Renal cortical epithelial cell (primary cell): ENCODE measurements around the gene RNF126. TPM values are rescaled to one million over a fixed set of nuclear protein-coding genes. Genes with fewer than 3 reads are reported as not detected.
"Not testable (repeated sequence)": the region's sequence is repeated elsewhere in the genome, so short reads cannot be mapped to it uniquely, and the experiment has no call there.

Source experiments
- DNase-seq: peaks from one replicate; pipeline ENCODE4 v3.0.0-alpha.2; 2011; ENCODE audit warnings: low read depth
- total RNA-seq: library from RNA; depleted of rRNA; stranded (reverse); fragments of >200 nt; gene quantifications from 2 replicates; pipeline ENCODE4 v1.2.3, GENCODE V29; 2014

The RNF126 gene
- total RNA-seq, 1 donor from 2014 or later: 23.4 TPM

- no peak for DNase-seq
Measured at GRCh38 chr19:613732-614567, 49.1 kb downstream of the RNF126 start.

- no peak for DNase-seq
Measured at GRCh38 chr19:612941-613340, 50.1 kb downstream of the RNF126 start.

DNA sequence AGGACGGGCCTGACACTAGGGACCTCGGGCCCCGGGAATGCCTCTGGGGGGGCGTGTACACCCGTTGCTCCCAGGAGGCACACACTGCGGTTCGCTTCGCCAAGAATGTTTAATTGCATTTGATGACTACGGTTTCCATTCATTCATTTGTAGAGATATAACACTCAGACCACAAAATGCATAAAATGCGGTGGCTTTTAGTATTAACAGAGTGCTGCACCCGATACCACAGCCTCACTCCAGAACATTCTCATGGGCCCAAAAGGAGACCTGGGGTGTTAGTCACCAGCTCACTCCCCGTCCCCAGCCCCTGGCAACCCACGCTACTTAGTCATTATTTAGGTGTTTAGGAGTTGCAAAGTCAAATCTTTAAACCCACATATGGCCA lies 51.5 kb downstream of the RNF126 start:
- peak; percentile 95 for DNase-seq

- peak; percentile 70 for DNase-seq
Measured at GRCh38 chr19:610801-611480, 52.1 kb downstream of the RNF126 start.

- no peak for DNase-seq
Measured at GRCh38 chr19:610071-610800, 52.8 kb downstream of the RNF126 start.

DNA sequence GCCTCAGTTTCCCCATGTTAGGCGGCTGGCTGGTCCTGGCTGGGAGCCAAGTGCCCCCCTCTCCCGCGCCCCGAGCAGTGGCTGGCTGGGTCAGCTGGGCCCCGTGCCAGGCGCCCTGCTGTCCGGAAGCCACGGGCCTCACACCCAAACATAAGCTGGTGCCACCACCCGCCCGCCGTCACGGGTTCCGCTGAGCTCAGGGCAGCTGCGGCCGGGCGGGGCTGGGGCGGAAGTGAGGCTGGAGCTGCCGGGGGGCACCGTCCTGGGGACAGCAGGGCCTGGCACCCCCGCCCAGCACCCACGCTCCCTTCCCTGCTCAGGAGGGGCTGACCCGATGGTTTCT lies 54.0 kb downstream of the RNF126 start:
- no peak for DNase-seq

- no peak for DNase-seq
Measured at GRCh38 chr19:608155-609003, 54.6 kb downstream of the RNF126 start.

GRCh38 chr19:607301-608154 lies 55.5 kb downstream of the RNF126 start:
- no peak for DNase-seq

GRCh38 chr19:605061-605971 lies 57.7 kb downstream of the RNF126 start:
- not testable (repeated sequence) for DNase-seq

DNA sequence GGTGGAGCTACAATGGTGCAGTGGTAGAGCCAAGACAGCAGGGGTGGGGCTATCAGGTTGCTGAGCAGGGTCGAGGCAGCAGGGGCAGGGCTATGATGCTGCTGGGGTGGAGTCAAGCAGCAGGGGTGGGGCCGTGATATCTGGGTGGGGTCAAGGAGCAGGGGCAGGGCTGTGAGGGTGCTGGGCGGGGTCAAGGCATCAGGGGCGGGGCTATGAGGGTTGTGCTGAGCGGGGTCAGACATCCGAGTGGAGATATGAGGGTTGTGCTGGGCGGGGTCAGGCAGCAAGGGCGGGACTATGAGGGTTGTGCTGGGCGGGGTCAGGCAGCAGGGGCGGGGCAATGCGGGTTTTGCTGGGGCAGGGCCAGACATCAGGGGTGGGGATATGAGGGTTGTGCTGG lies 58.7 kb downstream of the RNF126 start:
- no peak for DNase-seq

DNA sequence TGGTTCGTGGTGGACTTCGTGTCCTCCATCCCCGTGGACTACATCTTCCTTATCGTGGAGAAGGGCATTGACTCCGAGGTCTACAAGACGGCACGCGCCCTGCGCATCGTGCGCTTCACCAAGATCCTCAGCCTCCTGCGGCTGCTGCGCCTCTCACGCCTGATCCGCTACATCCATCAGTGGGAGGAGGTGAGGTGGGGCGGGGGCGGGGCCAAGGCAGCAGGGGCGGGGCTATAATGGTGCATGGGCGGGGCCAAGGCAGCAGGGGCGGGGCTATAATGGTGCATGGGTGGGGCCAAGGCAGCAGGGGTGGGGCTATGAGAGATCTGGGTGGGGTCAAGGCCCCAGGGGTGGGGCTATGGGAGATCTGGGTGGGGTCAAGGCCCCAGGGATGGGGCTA lies 59.2 kb downstream of the RNF126 start:
- DNase-seq: not testable (repeated sequence)

DNA sequence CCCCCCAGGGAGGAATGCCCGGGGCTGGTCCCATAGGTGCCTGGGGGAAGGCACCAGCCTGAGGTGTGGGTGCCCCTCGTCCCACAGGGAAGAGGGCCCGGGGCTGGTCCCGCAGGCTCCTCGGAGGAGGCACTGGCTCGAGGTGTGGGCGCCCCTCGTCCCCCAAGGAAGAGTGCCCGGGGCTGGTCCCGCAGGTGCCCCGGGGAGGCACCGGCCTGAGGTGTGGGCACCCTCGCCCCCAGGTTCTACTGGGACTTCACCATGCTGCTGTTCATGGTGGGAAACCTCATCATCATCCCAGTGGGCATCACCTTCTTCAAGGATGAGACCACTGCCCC lies 59.7 kb downstream of the RNF126 start:
- not testable (repeated sequence) for DNase-seq

GRCh38 chr19:602391-603301 lies 60.4 kb downstream of the RNF126 start:
- DNase-seq: no peak

DNA sequence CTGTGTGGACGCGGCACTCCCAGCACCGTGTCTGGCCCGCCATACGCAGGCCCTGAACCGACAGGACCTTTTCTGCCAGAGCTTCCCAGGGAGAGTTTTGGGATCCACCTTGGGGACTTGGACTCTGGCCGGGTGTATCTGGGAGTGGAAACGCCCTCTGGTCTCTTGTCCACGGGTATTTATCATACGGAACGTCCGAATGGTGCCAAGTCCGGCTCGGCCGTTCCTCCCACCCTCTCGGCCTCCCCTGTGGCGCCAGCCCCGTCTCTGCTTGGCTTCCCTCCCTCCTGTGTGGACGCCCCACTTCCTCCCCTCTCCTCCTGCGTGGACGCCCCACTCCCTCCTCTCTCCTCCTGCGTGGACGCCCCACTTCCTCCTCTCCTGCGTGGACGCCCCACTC lies 61.2 kb downstream of the RNF126 start:
- DNase-seq: no peak

DNA sequence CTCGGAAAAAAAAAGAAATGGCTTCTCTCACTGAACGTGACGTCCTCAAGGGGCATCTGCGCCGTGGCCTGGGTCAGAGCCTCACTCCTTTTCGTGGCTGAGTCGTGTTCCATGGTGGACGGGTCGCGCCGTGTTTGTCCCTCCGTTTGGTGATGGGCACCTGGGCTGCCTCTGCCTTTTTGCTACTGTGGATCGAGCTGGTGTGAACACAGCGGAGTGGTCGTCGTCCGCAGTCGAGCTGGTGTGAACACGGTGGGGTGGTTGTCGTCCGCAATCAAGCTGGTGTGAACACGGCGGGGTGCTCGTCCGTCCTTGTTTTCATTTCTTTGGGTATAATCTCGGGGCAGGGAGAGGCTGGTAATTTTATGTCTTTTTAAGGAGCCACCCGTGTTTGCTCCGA lies 61.7 kb downstream of the RNF126 start:
- no peak for DNase-seq
